ENCODE data around the gene LTBP2.
A peak's percentile ranks its signal among the peaks of the same experiment; 100 is the strongest.

LTBP2 gene

GRCh38 chr14:74492776-74493342 lies 119.2 kb downstream of the LTBP2 start, which contains the start of gene NPC2:
Gene NPC2, minus strand, starts transcription at chr14:74493305. Its CDS starts 31 bp downstream, at chr14:74493274.
- peak in 1 of 56 donors; percentile 57 for DNase-seq

- DNase-seq: no peak
These were observed 119.9 kb downstream of the LTBP2 start for GRCh38 chr14:74491956-74492775.

GRCh38 chr14:74490486-74490885 lies 121.6 kb downstream of the LTBP2 start:
- DNase-seq: no peak

- DNase-seq: no peak
These were observed 123.1 kb downstream of the LTBP2 start for GRCh38 chr14:74488786-74489397.

- no peak for DNase-seq
These were observed 125.9 kb downstream of the LTBP2 start for GRCh38 chr14:74486164-74486563.

GRCh38 chr14:74483321-74483720 lies 128.7 kb downstream of the LTBP2 start:
- no peak for DNase-seq

DNA sequence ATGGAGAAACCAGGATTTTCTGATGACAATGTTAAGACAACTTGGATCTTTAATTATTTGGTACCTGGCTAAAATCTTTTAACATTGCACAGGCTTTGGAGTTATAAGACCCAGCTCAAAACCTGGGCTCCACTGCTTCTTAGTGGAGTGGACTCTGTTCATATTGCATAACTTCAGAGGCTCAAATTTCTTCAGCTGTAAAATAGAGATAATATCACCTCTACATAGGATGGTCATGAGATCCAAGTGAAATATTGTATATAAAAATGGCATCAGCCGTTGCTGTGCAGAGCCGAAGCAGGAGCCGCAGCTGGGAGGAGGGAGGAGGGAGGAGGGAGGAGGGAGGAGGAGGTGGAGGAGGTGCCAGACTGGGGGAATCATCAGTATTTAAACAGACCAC lies 129.5 kb downstream of the LTBP2 start:
- DNase-seq: no peak

DNA sequence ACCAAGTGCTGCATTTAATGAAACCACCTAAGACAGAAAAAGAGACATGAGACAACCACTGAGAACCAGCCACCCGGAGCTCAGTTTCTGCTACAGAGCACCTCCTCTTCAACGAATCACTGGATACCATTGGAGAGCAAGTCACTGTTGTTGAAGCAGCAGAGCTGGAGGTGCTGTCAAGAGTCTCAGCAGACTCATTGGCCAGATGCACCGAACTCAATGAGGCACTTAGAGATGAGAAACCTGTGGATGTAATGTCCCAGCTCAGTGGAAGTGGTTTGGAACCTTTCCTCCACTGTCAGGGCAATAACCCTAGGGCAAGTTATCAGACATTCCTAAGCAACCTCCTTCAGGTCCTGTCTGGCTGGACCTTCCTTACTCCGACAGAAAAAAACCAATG lies 132.0 kb downstream of the LTBP2 start:
- no peak for DNase-seq

DNA sequence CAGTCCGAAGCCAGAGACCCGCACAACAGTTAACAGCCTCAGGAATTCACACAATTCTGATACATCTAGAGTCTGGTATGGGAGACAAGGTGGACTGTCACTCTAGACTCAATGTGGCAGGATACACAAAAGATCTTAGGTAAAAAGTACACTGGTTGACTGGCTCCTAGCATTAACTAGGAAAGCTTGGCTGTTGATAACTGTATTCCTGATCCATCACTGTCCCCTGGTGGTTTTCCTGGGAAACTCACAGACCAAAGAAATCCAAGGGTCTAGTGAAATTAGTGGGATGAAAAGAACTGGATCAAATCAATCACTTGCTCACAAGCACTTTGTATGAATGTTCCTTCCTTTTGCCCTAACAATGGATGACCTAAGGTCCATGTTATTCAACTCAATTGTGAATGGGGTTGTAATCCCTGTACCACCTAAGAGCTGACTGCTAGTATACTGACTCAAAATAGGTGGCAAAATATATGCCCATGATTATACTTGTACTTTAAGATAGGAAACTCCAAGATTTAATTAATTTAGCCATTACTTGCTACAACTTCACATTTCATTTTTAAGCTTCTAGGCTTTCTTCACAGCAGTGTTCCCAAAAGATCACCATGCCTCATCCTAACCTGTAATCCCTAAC lies 132.9 kb downstream of the LTBP2 start:
- peak in 5 of 56 donors; percentile 18 to 27 (median 23) for DNase-seq

DNA sequence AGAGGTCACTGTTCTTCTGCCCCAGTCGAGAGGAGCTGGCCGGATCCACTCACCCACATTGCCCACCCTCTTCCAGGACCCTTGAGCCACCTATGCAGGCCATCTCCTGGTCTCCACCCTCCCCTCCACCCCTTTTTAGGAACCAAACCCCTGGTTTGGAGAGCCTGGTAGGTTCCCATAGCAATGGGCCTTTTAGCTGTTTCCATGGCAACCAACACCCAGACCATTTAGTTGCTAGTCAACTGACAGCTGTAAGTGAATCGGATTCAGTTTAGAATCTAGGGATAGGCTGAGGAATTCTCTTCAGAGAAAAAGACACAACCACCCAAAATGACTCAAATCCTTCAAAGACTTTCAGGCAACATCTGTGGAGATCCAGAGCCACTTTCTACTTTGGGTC lies 135.4 kb downstream of the LTBP2 start:
- no peak for DNase-seq

- no peak for DNase-seq
These were observed 135.9 kb downstream of the LTBP2 start for GRCh38 chr14:74476107-74476506.

- DNase-seq: no peak
These were observed 136.4 kb downstream of the LTBP2 start for GRCh38 chr14:74475678-74476077.

GRCh38 chr14:74474376-74474775 lies 137.7 kb downstream of the LTBP2 start:
- DNase-seq: no peak

DNA sequence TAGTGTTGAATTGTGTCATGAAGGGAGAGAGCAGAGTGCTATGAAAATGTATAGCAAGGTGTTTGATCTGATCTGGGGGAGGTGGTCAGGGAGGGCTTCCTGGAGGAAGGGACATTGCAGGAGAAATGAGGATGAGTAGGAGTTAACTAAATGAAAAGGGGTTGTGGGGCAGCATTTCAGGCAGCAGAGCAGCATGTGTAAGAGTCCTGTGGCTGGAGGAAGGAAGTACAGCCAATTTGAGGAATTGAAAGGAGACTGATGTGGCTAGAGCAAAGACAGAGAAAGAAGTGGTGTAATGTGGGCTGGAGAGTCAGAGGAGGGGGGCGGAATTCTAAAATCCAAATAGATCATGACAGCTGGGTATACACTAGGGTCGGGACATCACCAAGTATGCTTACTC lies 139.4 kb downstream of the LTBP2 start:
- DNase-seq: no peak

- DNase-seq: no peak
These were observed 142.2 kb downstream of the LTBP2 start for GRCh38 chr14:74469548-74470518.

DNA sequence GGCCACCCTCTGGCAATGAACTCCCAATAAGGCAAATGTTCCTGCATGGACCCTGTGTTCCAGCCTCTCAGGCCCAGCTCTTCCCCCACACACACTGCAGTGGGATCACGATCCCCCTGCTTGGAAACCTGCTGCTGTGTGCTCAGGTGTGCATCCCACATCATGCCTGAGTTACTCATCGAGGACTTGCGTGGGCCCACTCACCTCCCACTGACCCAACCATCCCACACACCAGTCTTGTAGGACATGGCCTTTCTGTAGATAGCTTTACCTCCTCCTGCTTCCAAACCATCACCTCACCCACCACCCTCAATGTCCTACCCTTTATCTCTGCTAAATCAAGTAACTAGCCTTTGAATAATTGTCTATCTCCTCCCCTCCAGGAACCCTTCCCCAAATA lies 143.5 kb downstream of the LTBP2 start:
- DNase-seq: peak in 14 of 56 donors; percentile 9 to 69 (median 38)

DNA sequence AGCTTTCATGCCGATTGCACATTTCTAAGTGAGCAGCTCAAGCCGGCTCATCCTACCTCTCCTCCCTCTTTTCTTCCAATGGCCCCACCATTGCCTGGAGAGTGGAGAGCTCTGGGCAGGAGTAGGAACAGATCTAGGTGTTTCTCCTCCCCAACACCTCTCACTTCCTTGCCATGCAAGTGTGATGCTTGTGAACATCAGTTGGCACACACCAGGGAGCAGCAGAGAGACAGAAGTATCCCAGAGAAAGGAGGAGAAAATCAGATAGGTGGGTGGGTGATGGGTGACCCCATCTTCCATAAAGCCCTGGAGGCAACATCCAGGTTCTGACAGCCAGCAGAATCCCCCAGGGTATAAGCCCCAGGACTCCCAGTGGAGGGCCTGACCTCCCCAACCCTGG lies 146.7 kb downstream of the LTBP2 start:
- DNase-seq: peak in 2 of 56 donors; percentile 23 to 27

- peak in 29 of 56 donors; percentile 9 to 77 (median 45) for DNase-seq
These were observed 147.3 kb downstream of the LTBP2 start for GRCh38 chr14:74464785-74465184.

DNA sequence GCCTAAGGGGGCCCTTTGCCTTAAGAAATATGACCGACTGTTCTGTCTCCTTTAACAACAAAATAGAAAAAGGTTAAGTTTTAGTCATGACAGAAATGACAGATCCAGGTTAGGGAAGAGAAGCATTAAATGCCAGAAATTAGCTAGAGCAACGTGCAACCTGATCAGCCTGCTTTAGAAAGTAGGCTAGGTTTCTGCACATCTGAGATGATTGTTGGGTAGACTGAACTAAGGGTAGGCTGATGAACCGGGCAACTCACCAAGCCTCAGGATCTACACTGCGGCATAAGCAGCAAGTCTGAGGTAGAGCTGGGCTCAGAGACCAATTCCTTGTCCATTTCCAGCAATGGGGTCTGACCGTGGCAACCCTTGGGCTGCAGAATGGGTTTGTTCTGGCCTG lies 148.3 kb downstream of the LTBP2 start:
- peak in 2 of 56 donors; percentile 18 to 35 for DNase-seq

DNA sequence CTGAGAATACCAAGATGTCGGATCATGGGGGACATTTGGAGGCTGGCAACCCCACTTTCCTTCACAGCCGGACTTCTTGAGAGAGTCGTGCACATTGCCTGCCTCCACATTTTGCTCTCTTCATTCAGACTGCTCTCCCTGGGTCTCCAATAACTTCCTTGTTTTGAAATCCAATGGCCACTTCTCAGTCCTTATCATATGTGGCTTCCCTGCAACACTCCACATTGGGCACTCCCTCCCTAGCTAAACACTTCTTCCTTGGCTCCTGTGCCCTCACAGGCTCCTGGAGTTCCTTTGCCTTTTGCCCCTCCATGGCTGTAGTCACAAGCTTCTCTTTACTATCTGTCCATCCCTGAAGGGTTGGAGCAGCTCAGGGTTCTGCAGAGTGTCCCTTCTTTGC lies 149.0 kb downstream of the LTBP2 start:
- no peak for DNase-seq

- DNase-seq: no peak
These were observed 152.1 kb downstream of the LTBP2 start for GRCh38 chr14:74459976-74460375.
